Nephron (organoid): ENCODE data around the gene SCAF8.

Experiments used
- H3K27ac Mint-ChIP-seq, 3 experiments: 2 replicates each; pipeline ENCODE4 v1.8.0; 2020; ENCODE audit warnings: mixed read lengths in 3 of 3, mild to moderate bottlenecking in 2 of 3, moderate library complexity in 1 of 3
- H3K27me3 Mint-ChIP-seq: 2 replicates; pipeline ENCODE4 v1.8.0; 2021; ENCODE audit warnings: low read depth, mild to moderate bottlenecking, moderate library complexity, mixed read lengths
- H3K36me3 Mint-ChIP-seq: 2 replicates; pipeline ENCODE4 v1.8.0; 2020; ENCODE audit warnings: low read depth, mixed read lengths
- H3K4me1 Mint-ChIP-seq: 2 replicates; pipeline ENCODE4 v1.8.0; 2020; ENCODE audit warnings: mixed read lengths
- H3K4me3 Mint-ChIP-seq, 3 experiments: 2 replicates each; pipeline ENCODE4 v1.8.0; 2020; ENCODE audit warnings: mild to moderate bottlenecking in 3 of 3, mixed read lengths in 3 of 3, moderate library complexity in 2 of 3
- H3K9me3 Mint-ChIP-seq: 2 replicates; pipeline ENCODE4 v1.8.0; 2020; ENCODE audit warnings: mixed read lengths
- TF ChIP-seq, protein P1 (sequence below), 3 experiments: fragments of 200-600 bp; sonication (generic); IDR thresholded peaks; one replicate each; pipeline ENCODE4 v1.5.0; 2021; ENCODE audit warnings: antibody characterized with exemption in 3 of 3; ENCODE audit not compliant: unreplicated experiment in 3 of 3

The SCAF8 gene

DNA sequence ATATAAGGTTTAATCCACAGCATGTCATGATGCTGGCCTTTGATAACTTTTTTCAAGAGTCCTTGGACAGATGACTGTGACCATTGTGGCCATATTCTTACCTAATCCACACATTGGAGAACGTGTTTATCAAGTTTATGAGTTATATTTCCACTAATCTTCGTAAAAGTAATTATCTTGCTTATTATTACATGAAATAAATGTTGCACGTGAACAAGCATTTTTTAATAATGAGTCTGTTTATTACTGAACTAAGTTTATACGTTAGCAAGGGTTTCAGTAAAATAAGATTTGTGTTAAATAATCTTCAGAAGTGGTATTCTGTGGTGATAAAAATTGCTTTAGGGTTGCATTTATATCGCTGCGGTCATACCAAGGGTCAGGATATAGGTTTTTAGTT is 107.1 kb downstream of the SCAF8 start:
- peaks cover 9% of the 10 kb centered on the region for H3K36me3 Mint-ChIP-seq
- no peaks in the 10 kb centered on the region for H3K9me3 Mint-ChIP-seq
- peaks cover 18% of the 10 kb centered on the region for H3K4me1 Mint-ChIP-seq
- no peak overlapping the region for H3K27ac Mint-ChIP-seq
- H3K4me3 Mint-ChIP-seq, result no peak overlapping the region
- H3K27me3 Mint-ChIP-seq, result no peaks in the 10 kb centered on the region
- TF ChIP-seq, protein P1, sequence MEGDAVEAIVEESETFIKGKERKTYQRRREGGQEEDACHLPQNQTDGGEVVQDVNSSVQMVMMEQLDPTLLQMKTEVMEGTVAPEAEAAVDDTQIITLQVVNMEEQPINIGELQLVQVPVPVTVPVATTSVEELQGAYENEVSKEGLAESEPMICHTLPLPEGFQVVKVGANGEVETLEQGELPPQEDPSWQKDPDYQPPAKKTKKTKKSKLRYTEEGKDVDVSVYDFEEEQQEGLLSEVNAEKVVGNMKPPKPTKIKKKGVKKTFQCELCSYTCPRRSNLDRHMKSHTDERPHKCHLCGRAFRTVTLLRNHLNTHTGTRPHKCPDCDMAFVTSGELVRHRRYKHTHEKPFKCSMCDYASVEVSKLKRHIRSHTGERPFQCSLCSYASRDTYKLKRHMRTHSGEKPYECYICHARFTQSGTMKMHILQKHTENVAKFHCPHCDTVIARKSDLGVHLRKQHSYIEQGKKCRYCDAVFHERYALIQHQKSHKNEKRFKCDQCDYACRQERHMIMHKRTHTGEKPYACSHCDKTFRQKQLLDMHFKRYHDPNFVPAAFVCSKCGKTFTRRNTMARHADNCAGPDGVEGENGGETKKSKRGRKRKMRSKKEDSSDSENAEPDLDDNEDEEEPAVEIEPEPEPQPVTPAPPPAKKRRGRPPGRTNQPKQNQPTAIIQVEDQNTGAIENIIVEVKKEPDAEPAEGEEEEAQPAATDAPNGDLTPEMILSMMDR (IDR thresholded peaks at IDR 0.05; ENCODE audit: unreplicated experiment in 3 of 3), result no peak

DNA sequence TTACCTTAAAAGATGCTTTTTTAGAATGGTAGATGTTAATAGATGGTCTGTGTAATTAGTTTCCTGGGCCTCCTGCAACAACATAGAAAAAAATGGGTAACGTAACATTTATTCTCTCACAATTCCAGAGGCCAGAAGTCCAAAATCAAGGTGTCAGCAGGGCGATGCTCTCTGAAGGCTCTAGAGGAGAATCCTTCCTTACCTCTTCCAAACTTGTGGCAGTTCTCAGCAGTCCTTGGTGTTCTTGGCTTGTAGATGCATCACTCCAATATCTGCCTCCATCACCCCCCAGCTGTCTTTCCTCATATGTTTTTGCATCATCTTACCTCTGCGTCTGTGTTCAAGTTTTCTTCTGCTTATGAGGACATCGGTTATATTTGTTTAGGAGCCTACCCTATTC is 107.9 kb downstream of the SCAF8 start:
- Mint-ChIP-seq H3K27me3 (no peaks in the 10 kb centered on the region), H3K4me1 (peaks cover 19% of the 10 kb centered on the region), H3K27ac (no peak overlapping the region), H3K4me3 (no peak overlapping the region), H3K9me3 (no peaks in the 10 kb centered on the region), H3K36me3 (peaks cover 9% of the 10 kb centered on the region)
- TF ChIP-seq, protein P1 (IDR thresholded peaks at IDR 0.05; ENCODE audit: unreplicated experiment in 3 of 3), result no peak

DNA sequence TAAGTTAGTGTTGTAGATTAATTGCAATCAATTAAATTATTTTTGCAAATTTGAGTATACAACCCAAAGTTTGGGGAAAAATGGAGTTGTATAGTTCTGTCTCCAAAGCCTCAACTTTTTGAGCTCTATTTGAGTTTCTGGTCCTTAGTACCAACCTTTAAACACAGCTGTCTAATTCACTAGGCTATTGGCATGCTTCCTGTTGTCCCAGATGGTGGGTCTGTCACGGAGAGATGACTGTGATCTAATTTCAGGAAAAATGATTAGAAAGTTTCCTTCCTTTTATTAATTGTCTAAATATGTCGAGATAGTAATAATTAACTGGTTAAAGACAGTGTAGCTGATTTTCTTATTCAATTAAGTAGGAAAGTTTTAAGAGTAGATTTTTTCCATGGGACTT is 109.6 kb downstream of the SCAF8 start:
- H3K27ac Mint-ChIP-seq, result no peak overlapping the region
- peaks cover 31% of the 10 kb centered on the region for H3K4me1 Mint-ChIP-seq
- no peaks in the 10 kb centered on the region for H3K27me3 Mint-ChIP-seq
- no peaks in the 10 kb centered on the region for H3K9me3 Mint-ChIP-seq
- H3K4me3 Mint-ChIP-seq, result no peak overlapping the region
- H3K36me3 Mint-ChIP-seq, result peaks cover 12% of the 10 kb centered on the region
- TF ChIP-seq, protein P1 (IDR thresholded peaks at IDR 0.05; ENCODE audit: unreplicated experiment in 3 of 3), result no peak

DNA sequence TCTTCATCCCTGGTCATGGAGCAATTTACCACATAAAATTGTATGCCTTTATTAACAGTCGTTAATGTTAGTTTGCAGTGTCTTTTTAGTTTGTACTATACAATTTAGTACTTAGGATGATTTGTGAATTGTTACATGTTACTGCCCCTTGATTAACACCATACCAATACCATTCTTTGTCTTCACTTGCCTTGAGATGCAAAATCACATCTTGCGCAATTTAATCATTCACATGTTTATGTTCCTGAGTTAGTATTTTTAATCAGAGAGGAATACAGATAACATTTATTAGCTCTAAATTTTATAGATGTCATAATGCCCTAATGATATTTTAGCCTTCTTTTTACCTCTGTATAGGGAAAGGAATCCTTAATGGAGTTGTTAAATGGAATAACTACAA is 114.1 kb downstream of the SCAF8 start:
- H3K4me1 Mint-ChIP-seq, result peaks cover 64% of the 10 kb centered on the region
- H3K4me3 Mint-ChIP-seq, result no peak overlapping the region
- peaks cover 31% of the 10 kb centered on the region for H3K36me3 Mint-ChIP-seq
- H3K9me3 Mint-ChIP-seq, result no peaks in the 10 kb centered on the region
- TF ChIP-seq, protein P1 (IDR thresholded peaks at IDR 0.05; ENCODE audit: unreplicated experiment in 3 of 3), result no peak
- H3K27me3 Mint-ChIP-seq, result no peaks in the 10 kb centered on the region
- peak overlapping the region; percentile 6 to 89 (median 82) for H3K27ac Mint-ChIP-seq

DNA sequence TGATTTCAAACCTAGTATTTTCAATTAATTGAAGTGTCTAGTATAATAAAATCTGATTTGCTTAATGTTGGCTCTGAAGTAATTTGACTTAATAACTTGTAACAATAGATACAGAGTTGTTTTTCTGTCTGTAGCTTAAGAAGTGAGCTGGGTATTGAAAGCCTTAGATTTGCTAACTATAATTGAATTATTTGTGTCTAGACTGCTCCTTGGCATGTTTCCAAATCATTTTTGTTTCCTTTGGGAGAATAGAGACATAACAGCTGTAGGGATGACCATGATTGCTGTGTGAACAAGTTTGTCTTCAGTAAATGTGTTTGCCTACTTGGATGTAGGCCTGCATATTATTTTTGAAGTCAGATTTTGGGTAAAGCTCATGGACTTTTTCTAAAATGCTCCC is 115.4 kb downstream of the SCAF8 start:
- TF ChIP-seq, protein P1 (IDR thresholded peaks at IDR 0.05; ENCODE audit: unreplicated experiment in 3 of 3), result no peak
- Mint-ChIP-seq H3K27ac (peak overlapping the region; percentile 82 to 95 (median 89)), H3K27me3 (no peaks in the 10 kb centered on the region), H3K4me3 (peak overlapping the region in 2 of 3 experiments; percentile 1 to 12), H3K4me1 (peaks cover 61% of the 10 kb centered on the region), H3K36me3 (peaks cover 35% of the 10 kb centered on the region), H3K9me3 (no peaks in the 10 kb centered on the region)

DNA sequence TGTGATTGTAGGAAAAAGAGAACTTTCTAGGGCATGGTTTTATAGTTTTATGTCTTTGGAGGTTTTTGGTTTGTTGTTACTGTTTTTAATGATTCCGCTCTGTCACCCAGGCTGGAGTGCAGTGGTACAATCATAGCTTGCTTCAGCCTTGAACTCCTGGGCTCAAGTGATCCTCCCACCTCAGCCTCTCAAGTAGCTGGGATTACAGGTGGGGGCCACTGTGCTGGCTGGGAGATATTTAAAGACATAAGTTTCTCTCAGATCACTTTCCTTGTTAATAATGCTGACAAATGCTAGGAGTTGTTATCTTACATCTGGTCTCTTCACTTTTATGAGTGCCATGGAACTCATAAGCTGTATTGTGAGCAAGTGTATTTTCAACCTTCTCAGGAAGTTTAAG is 116.3 kb downstream of the SCAF8 start:
- peaks cover 63% of the 10 kb centered on the region for H3K4me1 Mint-ChIP-seq
- no peak overlapping the region for H3K4me3 Mint-ChIP-seq
- no peaks in the 10 kb centered on the region for H3K9me3 Mint-ChIP-seq
- peak overlapping the region; percentile 22 to 89 (median 82) for H3K27ac Mint-ChIP-seq
- TF ChIP-seq, protein P1 (IDR thresholded peaks at IDR 0.05; ENCODE audit: unreplicated experiment in 3 of 3), result no peak
- H3K27me3 Mint-ChIP-seq, result no peaks in the 10 kb centered on the region
- peaks cover 41% of the 10 kb centered on the region for H3K36me3 Mint-ChIP-seq
